KG1 (cell line): ENCODE measurements around the gene ABL2.
A peak's percentile ranks its signal among the peaks of the same experiment; 100 is the strongest.
"Not testable (repeated sequence)": the region's sequence is repeated elsewhere in the genome, so short reads cannot be mapped to it uniquely, and the experiment has no call there.

Experiments used
- DNase-seq: peaks from one replicate; lab custom pipeline; 2025; lab: John Stamatoyannopoulos, UW

ABL2 gene

DNA sequence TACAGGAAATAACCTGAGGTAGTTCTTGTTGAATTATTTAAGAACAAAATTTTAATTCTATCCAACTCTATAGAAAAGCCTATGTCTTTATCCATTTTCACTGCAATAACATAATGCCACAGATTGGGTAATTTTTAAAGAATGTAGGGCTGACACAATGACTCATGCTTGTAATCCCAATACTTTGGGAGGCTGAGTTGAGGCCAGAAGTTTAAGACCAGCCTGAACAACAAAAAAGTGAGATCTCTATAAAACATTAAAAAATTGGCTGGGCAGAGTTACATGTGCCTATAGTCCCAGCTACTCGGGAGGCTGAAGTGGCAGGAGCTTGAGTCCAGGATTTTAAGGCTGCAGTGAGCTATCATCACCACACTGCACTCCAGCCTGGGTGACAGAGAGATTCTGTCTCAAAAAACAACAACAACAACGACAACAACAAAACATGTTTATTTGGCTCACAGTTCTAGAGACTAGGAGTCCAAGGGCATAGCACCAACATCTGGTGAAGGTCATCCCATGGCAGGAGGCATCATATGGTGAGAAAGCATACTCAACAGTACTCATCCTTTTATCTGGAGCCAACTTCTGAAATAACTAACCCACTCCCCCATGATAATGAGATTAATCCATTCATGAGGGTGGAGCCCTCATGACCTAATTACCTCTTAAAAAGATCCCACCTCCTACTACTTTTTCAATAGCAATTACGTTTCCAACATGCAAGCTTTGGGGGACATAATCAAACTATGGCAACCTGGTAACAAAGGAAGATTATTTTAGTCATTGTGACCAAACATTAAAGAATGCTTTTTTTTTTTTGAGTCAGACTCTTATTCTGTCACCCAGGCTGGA is 59.6 kb downstream of the ABL2 start:
- no peak for DNase-seq

DNA sequence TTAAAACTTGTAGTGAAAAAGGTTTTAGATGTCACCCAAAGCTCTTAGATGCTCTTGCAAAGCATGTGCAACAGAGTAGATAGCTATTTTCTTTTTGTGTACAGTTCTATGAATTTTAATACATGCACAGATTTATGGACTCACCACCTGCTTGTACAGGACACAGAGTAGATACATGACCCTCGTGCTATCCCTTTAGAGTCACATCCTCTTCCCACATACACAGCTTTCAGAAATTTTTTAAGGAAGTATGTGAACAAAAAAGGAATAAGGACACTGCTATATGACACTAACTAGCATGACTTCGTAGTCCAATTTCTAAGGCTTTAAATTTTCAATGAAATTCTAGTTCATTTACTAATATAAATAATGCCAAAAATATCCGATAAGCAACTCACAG is 60.9 kb downstream of the ABL2 start:
- DNase-seq = no peak

DNA sequence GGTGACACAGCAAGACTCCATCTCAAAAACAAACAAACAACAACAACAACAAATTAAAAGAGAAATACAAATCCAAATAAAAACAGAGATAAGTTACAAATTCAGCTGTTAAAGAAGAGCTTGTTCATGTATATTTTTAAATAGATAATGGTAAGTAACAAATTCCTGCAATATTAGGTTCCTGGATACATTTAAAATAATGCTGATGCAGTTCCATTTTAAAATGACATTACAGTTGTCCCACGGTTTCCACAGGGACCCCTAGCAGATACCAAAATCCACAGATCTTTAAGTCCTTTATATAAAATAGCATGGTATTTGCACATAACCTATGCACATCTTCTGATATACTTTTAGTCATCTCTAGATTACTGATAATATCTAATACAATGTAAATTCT is 61.5 kb downstream of the ABL2 start:
- DNase-seq = no peak

DNA sequence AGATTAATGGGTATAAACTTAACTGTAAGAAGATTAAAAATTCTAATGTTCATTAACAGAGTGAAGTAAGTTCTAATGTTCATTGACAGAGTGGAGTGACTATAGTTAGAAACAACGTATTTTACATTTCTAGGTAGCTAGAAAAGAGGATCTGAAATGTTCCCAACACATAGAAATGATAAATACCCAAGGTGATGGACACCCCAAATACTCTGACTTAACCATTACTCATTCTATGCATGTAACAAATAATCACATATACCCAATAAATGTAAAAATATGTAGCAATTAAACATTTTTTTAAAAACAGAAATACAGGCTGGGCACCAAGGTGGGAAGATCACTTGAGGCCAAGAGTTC is 62.1 kb downstream of the ABL2 start:
- no peak for DNase-seq

DNA sequence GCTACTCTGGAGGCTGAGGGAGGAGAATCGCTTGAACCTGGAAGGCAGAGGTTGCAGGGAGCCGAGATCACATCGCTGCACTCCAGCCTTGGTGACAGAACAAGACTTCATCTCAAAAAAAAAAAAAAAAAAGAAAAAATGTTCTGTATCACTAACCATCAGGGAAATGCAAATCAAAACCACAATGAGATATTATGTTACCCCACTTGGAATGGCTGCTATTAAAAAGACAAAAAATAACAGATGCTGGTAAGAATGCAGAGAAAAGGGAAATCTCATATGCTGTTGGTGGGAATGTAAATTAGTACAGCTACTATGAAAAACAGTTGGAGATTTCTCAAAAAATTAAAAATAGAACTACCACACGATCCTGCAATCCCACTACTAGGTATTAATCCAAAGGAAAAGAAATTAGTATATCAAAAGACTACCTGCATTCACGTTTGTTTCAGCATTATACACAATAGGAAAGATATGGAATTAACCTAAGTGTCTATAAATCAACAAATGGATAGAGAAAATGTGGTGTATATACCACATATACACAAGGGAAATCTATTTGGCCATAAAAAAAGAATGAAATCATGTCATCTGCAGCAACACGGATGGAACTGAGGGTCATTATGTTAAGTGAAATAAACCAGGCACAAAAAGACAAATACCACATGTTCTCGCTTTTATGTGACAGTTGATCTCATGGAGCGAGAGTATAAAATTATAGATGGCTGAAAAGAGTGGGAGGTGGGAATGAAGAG is 62.6 kb downstream of the ABL2 start:
- no peak for DNase-seq

DNA sequence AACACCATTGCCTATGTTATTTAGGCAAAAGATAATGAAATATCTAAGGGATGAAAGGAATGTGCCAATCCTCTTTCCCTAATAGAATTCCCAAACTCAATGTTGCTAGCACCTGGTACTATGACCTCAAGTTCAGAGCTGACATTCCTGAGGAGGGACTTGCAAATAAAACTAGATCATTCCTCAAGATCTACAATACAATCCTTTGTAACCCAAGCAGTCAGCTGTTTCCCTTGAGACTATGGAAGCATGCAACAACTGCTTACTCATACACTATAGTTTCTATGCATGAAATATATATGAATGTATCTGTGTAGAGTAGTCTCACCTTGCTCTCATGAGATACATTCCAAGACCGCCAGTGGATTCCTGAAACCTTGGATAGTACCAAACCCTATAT is 65.0 kb downstream of the ABL2 start:
- no peak for DNase-seq

DNA sequence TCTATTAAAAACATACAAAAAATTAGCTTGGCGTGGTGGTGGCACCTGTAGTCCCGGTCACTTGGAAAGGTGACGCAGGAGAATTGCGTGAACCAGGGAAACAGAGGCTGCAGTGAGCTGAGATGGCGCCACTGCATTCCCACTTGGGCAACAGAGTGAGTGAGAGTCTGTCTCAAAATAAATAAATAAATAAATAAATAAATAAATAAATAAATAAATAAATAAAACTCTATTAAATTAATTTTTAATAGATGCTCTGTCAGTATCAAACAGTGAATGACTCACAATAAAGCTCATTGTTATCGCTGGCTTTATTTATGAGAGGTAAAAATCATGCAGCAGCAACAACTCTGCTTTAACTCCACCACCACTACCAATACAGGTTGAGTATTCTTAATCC is 72.8 kb downstream of the ABL2 start:
- DNase-seq = no peak

DNA sequence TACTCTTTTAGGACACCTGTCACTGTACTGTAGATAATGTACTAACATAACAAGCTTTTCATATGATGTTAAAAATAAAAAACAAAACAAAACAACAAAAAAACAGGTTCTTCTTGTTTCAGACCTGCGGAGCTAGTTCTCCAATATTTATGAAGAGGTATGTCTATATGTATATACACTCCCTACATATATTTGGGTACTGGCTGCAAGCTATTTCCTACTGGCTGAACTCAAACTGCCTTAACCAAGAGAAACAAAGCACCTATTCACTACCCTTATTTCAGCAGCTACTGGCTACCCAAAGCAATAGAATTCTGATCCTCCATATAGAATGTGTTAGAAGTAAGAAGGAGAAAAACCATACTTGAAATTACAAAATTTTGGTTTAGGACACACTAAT is 73.5 kb downstream of the ABL2 start:
- no peak for DNase-seq

DNA sequence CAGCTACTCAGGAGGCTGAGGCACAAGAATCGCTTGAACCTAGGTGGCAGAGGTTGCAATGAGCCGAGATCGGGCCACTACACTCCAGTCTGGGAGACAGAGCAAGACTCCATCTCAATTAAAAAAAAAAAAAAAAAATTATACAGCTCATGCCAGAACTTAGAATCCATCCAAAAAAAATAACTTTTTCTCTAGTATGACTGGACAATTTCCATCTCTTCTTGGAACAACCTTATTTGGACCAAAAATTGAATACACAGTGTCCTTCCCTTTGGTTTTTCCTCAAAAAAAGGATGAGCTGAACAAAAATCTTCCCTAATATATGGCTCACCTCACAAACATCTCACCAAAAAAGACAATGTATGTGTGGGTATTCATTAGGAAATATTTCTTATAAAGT is 73.9 kb downstream of the ABL2 start:
- DNase-seq = no peak

DNA sequence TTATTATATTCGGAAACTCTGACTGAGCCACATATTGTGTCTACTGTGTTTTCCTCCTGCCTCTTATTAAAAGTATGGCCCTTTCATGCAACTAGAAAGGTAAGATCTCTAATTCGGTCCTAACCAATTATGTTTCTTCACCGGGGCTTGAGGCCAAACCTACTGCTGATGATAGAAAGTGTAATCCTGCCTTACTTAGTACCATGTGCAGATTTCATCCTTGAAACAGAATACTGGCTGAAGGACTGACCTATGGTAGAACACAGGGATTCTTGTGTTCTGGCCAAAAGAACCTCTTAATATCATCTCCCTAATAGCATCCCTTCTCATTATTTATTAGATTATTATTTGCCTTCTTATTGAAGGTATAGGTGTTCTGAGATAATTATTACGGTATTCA is 75.0 kb downstream of the ABL2 start:
- DNase-seq = no peak

DNA sequence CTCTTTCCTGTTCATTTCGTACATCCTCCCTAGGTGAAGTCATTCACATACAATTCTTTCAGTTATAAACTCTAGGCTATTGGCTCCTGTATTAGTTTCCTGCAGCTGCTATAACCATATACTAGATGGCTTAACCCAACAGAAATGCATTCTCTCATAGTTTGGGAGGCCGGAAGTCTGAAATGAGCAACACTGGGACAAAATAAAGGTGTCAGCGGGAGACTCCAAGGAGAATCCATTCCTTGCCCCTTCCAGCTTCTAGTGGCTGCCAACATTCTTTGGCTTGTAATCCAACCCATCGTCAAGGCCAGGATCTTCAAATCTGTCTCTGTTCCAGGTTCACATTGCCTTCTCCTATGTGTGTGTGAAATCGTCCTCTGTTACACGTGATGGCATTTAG is 76.3 kb downstream of the ABL2 start:
- DNase-seq = no peak

DNA sequence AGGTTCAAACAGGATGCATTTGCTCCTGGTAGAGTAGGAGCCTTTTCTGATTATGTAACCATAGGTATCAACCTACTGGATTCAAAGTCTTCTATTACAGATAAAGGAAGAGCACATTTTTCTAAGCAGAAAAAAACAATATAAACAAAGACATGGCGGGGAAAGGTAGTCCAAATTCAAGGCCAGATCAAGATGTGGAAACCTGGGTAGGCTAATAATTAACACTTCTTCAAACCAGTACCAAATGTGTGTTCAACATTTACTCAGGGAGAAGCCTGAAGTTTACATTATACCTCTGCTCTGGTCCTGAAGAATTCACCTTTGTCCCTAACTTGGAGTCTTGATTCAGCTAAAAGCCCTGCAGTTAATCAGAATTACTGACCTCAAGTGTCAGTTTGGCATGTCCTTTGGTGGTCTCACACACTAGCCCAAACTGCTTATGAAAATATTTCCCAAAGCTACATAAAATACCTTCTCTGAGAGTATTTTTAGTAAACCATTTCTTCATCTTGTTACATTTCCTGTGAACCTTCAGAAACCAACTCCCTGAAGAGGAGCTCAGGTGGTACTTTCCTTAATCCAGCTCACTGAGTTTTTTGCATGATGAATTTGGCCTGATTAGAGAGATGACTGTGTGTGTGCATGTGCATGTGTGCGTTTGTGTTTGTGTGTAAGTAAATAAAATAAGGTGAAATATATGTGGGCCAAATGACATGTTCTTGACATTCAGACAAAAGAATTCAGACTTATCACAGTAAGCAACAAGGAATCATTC is 77.4 kb downstream of the ABL2 start:
- no peak for DNase-seq

DNA sequence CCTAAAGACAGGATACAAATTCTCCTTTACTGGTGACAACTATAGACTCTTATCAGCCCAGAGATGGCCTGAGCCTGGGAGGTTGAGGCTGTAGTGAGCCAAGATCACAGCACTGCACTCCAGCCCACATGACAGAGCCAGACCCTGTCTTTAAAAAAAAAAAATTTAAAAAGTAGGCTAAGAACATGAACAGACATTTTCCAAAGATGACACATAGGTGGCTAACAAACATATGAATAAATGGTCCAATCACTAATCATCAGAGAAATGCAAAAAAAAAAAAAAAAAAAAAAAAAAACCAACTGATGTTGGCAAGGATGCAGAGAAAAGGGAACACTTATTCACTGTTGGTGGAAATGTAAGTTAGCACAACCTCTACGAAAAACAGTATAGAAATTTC is 82.6 kb downstream of the ABL2 start:
- no peak for DNase-seq

DNA sequence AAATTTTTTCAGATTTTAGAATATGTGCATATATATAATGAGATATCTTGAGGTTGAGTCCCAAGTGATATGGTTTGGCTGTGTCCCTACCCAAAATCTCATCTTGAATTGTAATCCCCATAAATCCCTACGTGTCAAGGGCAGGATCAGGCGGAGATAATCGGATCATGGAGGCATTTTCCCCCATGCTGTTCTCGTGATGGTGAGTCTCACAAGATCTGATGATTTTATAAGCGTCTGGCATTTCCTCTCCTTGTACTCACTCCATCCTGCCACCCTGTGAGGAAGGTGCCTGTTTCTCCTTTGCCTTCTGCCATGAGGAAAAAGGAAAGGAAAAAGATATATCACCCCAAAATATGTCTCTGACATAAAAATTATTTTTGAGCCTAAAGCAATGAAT is 83.0 kb downstream of the ABL2 start:
- no peak for DNase-seq

DNA sequence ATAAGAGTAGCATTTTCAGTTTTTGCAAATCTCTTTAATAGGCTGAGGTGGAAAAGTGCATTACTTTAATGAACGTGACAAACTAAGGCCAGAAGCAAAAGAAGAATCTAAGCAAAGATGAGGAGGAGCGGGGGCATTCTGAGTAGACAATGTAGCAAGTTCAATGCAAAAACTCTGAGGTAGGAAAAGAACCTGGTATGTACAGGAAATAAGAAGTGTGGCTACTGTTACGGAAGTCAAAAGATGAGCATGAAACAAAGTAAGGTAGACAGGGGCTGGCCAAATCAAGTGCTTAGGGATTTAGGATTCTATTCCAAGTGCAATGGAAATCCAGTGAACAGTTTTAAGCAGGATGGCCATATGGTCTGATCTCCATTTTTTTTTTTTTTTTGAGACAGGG is 84.0 kb downstream of the ABL2 start:
- DNase-seq = no peak

DNA sequence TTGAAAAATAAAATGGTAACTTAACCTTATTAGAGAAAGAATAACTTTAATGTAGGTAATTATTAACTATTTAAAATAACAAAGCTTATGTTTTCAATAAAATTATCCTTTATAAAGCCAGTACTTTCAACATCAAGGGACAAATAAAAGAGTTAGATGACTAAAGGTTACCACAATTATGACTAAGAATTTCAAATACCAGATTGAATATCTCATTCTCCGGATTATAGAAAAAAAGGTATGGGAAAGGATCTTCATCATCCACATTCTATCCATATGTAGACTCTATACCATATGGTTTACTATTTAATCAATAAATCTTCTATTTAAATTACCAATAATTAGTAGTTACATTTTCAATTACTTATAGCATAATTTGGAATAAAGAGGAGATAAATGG is 84.9 kb downstream of the ABL2 start:
- no peak for DNase-seq

DNA sequence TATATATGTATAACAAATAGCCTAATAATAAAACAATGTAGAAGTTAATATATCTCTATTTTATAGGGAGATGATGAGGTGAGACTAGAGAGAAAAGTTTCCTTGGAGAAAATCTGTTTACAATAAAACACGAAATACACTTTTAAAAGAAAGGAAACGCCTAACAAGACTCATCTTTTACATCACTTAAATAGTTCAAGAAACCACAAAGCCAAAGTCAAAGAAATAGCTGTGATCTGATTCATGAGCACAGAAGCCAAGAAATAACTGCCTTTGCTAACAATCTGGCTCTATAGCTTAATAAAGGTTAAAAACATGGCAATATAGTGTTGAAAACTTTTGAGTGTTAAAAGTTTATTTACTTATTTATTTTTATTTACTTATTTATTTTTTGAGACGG is 86.2 kb downstream of the ABL2 start:
- DNase-seq = no peak

DNA sequence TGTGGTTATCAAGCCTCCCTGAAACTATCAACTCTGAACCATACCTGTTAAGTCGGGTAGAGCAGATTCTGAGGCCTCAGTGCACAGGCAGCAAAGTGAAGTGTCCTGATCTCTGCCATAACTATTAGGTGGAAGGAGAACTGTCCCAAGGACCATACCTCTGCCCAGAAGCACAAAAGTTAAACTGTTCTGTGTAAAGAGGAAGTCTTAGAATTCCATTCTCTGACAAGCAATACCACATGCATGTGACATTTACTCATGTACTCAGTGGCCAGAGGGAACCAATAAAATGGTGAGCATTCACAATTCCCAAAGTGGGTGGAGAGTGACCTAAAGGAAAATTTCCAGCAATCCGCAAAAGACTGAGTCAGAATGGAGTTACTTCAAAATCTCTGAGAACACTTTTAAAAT is 86.6 kb downstream of the ABL2 start:
- peak; percentile 22 for DNase-seq

DNA sequence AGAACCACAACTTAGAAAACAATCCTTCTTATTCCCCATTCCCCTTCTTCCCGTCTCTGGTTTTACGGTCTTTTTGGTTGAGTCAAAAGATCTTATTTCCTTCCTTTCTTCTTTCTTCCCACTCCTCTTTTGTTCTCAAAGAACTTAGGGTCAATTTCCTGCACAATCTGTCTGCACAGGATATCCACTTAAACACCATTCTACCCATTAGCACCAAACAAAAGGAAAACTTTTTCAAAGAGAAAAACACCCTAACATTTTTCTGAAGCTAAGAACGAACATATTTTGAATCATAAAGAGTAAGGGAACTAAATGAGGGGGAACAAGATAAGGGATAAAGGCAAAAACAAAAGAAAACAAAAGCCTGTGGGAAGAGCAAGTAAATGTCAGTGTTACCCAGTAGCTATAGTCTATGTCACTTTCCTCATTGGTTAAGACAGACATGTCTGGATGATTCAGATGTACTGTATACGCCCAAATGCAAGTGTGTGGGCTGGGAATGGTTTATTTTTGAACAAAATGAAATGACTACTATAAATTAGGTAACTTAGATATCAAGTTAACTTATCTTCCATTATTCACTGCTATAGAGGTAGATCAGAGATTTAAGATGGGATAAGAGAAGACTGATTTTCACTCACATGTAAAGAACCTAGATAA is 87.8 kb downstream of the ABL2 start:
- DNase-seq = no peak

DNA sequence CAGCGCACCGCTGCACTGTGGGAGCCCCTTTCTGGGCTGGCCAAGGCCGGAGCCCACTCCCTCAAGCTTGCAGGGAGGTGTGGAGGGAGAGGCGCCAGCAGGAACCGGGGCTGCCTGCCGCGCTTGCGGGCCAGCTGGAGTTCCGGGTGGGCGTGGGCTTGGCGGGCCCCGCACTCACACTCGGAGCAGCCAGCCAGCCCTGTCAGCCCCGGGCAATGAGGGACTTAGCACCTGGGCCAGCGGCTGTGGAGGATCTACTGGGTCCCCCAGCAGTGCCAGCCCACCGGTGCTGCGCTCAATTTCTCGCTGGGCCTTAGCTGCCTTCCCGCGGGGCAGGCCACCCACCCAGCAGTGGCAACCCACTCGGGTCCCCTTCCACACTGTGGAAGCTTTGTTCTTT is 90.7 kb downstream of the ABL2 start:
- DNase-seq = not testable (repeated sequence)

DNA sequence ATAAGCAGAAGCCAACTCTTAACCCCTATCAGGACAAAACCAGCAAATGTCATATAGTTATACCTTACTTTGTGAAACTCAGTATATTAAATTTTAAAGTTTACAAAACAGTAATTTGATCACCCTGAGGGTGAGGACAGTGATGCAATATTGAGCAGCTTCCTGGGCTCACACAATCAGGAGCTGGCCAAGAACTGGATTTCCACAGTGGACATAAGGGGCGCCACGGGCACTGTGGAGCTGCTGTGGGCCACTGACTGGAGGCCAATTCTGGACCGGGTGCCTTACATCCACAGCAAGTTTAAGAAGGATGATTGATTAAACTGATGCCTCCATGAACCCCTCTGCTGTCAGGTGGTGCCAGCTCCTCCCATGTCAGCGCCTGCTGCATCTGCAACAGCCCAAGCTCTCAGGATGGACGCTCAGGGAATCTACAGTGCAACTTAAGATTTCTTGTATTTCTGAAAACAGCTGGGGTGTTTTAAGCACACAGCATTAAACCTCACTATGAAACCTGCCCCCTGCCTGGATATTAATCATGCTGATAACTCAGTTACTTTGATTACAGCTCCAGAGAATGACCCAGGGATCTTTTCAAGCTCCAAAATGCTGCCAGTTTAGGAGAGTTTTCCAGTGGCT is 91.7 kb downstream of the ABL2 start:
- no peak for DNase-seq

DNA sequence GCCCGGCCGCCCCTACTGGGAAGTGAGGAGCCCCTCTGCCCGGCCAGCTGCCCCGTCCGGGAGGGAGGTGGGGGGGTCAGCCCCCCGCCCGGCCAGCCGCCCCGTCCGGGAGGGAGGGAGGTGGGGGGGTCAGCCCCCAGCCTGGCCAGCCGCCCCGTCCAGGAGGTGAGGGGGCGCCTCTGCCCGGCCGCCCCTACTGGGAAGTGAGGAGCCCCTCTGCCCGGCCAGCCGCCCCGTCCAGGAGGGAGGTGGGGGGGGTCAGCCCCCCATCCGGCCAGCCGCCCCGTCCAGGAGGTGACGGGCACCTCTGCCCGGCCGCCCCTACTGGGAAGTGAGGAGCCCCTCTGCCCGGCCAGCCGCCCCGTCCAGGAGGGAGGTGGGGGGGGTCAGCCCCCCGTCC is 93.8 kb downstream of the ABL2 start:
- not testable (repeated sequence) for DNase-seq
